Panc1 (cell line): Measurements from ENCODE around the gene YAP1.

Experiments used
- TF ChIP-seq, protein P1 (sequence below): fragments of 450-650 bp; IDR thresholded peaks from 2 replicates; pipeline ENCODE4 v1.5.1; 2017; ENCODE audit warnings: mild to moderate bottlenecking
- TF ChIP-seq, protein P2 (sequence below), 2 experiments: IDR thresholded peaks; 2 replicates each; pipeline ENCODE4 v1.6.1; 2011 to 2012; ENCODE audit warnings: low read depth in 2 of 2, control low read depth in 1 of 2, low read length in 1 of 2, mild to moderate bottlenecking in 1 of 2, moderate library complexity in 1 of 2; ENCODE audit not compliant: insufficient read depth in 1 of 2

DNA sequence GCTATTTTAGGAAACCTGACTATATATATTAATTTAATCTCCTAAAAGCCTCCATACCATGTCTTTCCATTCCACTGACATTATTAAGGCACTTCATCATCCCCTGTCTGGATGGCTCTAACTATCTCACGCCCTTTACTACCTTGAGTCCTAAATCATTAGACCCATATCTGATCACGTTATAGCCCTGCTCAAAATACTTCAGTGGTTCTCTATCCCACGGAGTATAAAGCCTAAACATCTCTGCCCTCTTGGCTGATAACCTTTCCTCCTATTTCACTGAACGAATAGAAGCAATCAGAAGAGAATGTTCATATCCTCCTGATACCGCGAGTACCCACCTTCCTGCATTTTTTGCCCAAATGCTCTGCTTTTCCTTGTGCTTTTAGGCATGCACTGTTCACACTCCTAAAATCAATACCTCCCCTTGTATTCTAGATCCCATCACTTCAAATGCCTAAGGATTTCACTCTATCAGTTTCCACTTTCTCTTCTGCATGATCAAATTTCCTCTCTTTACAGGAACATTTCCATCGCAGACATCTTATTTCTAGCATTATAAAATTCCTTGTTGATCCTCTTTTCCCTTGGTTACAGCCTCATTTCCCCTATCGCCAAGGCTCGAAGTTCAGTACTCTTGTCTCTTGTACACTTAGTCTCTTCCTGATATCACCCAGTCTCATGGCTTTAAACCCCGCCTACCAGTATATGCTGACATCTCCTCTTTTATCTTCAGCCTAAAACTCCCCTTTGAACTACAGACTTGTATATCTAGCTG, 162.0 kb downstream of the YAP1 start:
- TF ChIP-seq, protein P1, sequence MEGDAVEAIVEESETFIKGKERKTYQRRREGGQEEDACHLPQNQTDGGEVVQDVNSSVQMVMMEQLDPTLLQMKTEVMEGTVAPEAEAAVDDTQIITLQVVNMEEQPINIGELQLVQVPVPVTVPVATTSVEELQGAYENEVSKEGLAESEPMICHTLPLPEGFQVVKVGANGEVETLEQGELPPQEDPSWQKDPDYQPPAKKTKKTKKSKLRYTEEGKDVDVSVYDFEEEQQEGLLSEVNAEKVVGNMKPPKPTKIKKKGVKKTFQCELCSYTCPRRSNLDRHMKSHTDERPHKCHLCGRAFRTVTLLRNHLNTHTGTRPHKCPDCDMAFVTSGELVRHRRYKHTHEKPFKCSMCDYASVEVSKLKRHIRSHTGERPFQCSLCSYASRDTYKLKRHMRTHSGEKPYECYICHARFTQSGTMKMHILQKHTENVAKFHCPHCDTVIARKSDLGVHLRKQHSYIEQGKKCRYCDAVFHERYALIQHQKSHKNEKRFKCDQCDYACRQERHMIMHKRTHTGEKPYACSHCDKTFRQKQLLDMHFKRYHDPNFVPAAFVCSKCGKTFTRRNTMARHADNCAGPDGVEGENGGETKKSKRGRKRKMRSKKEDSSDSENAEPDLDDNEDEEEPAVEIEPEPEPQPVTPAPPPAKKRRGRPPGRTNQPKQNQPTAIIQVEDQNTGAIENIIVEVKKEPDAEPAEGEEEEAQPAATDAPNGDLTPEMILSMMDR = no peak
- TF ChIP-seq, protein P2, sequence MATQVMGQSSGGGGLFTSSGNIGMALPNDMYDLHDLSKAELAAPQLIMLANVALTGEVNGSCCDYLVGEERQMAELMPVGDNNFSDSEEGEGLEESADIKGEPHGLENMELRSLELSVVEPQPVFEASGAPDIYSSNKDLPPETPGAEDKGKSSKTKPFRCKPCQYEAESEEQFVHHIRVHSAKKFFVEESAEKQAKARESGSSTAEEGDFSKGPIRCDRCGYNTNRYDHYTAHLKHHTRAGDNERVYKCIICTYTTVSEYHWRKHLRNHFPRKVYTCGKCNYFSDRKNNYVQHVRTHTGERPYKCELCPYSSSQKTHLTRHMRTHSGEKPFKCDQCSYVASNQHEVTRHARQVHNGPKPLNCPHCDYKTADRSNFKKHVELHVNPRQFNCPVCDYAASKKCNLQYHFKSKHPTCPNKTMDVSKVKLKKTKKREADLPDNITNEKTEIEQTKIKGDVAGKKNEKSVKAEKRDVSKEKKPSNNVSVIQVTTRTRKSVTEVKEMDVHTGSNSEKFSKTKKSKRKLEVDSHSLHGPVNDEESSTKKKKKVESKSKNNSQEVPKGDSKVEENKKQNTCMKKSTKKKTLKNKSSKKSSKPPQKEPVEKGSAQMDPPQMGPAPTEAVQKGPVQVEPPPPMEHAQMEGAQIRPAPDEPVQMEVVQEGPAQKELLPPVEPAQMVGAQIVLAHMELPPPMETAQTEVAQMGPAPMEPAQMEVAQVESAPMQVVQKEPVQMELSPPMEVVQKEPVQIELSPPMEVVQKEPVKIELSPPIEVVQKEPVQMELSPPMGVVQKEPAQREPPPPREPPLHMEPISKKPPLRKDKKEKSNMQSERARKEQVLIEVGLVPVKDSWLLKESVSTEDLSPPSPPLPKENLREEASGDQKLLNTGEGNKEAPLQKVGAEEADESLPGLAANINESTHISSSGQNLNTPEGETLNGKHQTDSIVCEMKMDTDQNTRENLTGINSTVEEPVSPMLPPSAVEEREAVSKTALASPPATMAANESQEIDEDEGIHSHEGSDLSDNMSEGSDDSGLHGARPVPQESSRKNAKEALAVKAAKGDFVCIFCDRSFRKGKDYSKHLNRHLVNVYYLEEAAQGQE (IDR thresholded peaks at IDR 0.05; ENCODE audit: insufficient read depth in 1 of 2, low read depth in 2 of 2, low read length in 1 of 2) = no peak
